Esophagus muscularis mucosa (tissue), 4 donors: ENCODE results near the gene NFRKB. TPM values are rescaled to one million over a fixed set of nuclear protein-coding genes. Genes with fewer than 3 reads are reported as not detected.

Experiments used
- DNase-seq: peaks from one replicate; pipeline ENCODE4 v3.0.0-alpha.2; 2017; ENCODE audit errors: extremely low spot score
- H3K27ac ChIP-seq, 4 donors: fragments of 200-600 bp; sonication (generic); replicated peaks in 1 of 4; 1 replicate in 3 of 4; 2 replicates in 1 of 4; pipeline ENCODE4 v1.5.1; 2016 to 2019; ENCODE audit warnings: mild to moderate bottlenecking in 1 of 4
- H3K27me3 ChIP-seq, 4 donors: fragments of 200-600 bp; sonication (generic); one replicate each; pipeline versions ENCODE4 v1.5.1 to v1.6.0; 2016 to 2019
- H3K36me3 ChIP-seq, 4 donors: fragments of 200-600 bp; sonication (generic); one replicate each; pipeline ENCODE4 v1.5.1; 2016 to 2019
- H3K4me1 ChIP-seq, 4 donors: fragments of 200-600 bp; sonication (generic); one replicate each; pipeline ENCODE4 v1.5.1; 2016 to 2019
- H3K4me3 ChIP-seq, 4 donors: fragments of 200-600 bp; sonication (generic); 1 replicate in 2 of 4; 2 replicates in 2 of 4; pipeline ENCODE4 v1.5.1; 2016 to 2019; ENCODE audit warnings: mild to moderate bottlenecking in 4 of 4, moderate library complexity in 1 of 4
- H3K9me3 ChIP-seq, 4 donors: fragments of 200-600 bp; sonication (generic); 1 replicate in 3 of 4; 2 replicates in 1 of 4; pipeline ENCODE4 v1.5.1; 2016 to 2019
- CTCF ChIP-seq, 3 experiments: fragments of 200-600 bp in 2 of 3; fragments of 450-650 bp in 1 of 3; sonication (generic) in 2 of 3; IDR thresholded peaks; one replicate each; pipeline ENCODE4 v1.5.1; 2017 to 2019; ENCODE audit warnings: antibody characterized with exemption in 3 of 3, mild to moderate bottlenecking in 2 of 3, moderate library complexity in 1 of 3
- EP300 ChIP-seq: sonication (generic); formaldehyde crosslinking; IDR thresholded peaks from one replicate; pipeline ENCODE4 v1.6.1; 2017; ENCODE audit warnings: antibody characterized with exemption
- POLR2A ChIP-seq: fragments of 450-650 bp; IDR thresholded peaks from one replicate; pipeline ENCODE4 v1.6.1; 2017; ENCODE audit warnings: antibody characterized with exemption, moderate library complexity, mild to moderate bottlenecking, low read depth
- POLR2AphosphoS5 ChIP-seq, 2 donors: sonication (generic); formaldehyde crosslinking; IDR thresholded peaks; one replicate each; pipeline ENCODE4 v1.6.1; 2017; ENCODE audit warnings: antibody characterized with exemption in 2 of 2
- WGBS: methylation state at CpG from one replicate; pipeline ENCODE4 v1.1.5; 2018; 5-methylcytosine and 5-hydroxymethylcytosine counted together
- intact Hi-C: fragments of 100-400 bp; cut with DNase I; formaldehyde crosslinking; loops from one replicate; pipeline ENCODE4 v1.15.1; 2023
- total RNA-seq, 4 donors: library from RNA; depleted of rRNA; stranded (reverse); fragments of >200 nt; gene quantifications; one replicate each; pipeline versions ENCODE4 v1.1.0 to v1.2.1, GENCODE V29; 2016

NFRKB gene
- total RNA-seq: 10 to 100 TPM; 15.0 to 33.5 (median 27.5) TPM

GRCh38 chr11:129895126-129896041 is at the start of gene NFRKB:
TSS of gene NFRKB (minus strand) at chr11:129895578. CDS start at chr11:129892849, 2,729 bp downstream.
- intact Hi-C loops: loop anchor here (10.0 kb wide), 1 partner anchor 1019 kb away; the partner anchor contains the start of gene SNX19
- peak within 1 kb of the TSS; percentile 83 to 87 (median 84) for H3K27ac ChIP-seq
- DNase-seq: peak; percentile 93
- H3K4me3 ChIP-seq: peak within 1 kb of the TSS; percentile 78 to 93 (median 90)
- no peaks in the 10 kb centered on the region for H3K9me3 ChIP-seq
- H3K4me1 ChIP-seq: peaks cover 14 to 28% (median 19%) of the 10 kb centered on the region in 4 donors
- peaks cover 0 to 30% (median 16%) of the 10 kb centered on the region in 4 donors for H3K36me3 ChIP-seq
- 2% methylated on average over 13 of the region's 77 CpGs for WGBS
- no peaks in the 10 kb centered on the region for H3K27me3 ChIP-seq
- no peak for TF ChIP-seq POLR2A
- peak; percentile 55 to 90 for TF ChIP-seq POLR2AphosphoS5 (IDR thresholded peaks at IDR 0.05)
- no peak for TF ChIP-seq CTCF (IDR thresholded peaks at IDR 0.05)
- TF ChIP-seq EP300: no peak

- intact Hi-C loops: no loop called here
- peaks cover 10 to 57% (median 41%) of the 10 kb centered on the region in 4 donors for H3K36me3 ChIP-seq
- WGBS: 94% methylated on average over 16 of the region's 18 CpGs
These were observed 49.3 kb upstream of the NFRKB start for GRCh38 chr11:129944696-129945095.

GRCh38 chr11:129943036-129943435 is 47.7 kb upstream of the NFRKB start:
- Histone ChIP-seq H3K4me3 (no peak overlapping the region), H3K27me3 (no peaks in the 10 kb centered on the region), H3K9me3 (no peaks in the 10 kb centered on the region), H3K4me1 (no peaks in the 10 kb centered on the region), H3K27ac (no peak overlapping the region), H3K36me3 (peaks cover 10 to 57% (median 41%) of the 10 kb centered on the region in 4 donors)
- DNase-seq: no peak
- TF ChIP-seq EP300 (no peak), CTCF (IDR thresholded peaks at IDR 0.05) (no peak), POLR2AphosphoS5 (IDR thresholded peaks at IDR 0.05) (no peak), POLR2A (no peak)
- intact Hi-C loops: no loop called here

More at GRCh38 chr11:129944696-129945095, 49.3 kb upstream of the NFRKB start:
- Histone ChIP-seq H3K9me3 (no peaks in the 10 kb centered on the region), H3K4me3 (no peak overlapping the region), H3K4me1 (no peaks in the 10 kb centered on the region), H3K27ac (no peak overlapping the region), H3K27me3 (no peaks in the 10 kb centered on the region)
- no peak for DNase-seq
- no peak for TF ChIP-seq POLR2AphosphoS5 (IDR thresholded peaks at IDR 0.05)
- TF ChIP-seq CTCF (IDR thresholded peaks at IDR 0.05): no peak
- no peak for TF ChIP-seq EP300

- H3K9me3 ChIP-seq: no peaks in the 10 kb centered on the region
- intact Hi-C loops: no loop called here
- WGBS: 93% methylated on average over 4 of the region's 4 CpGs
These were observed 44.1 kb upstream of the NFRKB start for GRCh38 chr11:129939510-129939909.

More at GRCh38 chr11:129939510-129939909, 44.1 kb upstream of the NFRKB start:
- Histone ChIP-seq H3K36me3 (peaks cover 5 to 39% (median 23%) of the 10 kb centered on the region in 4 donors), H3K4me1 (no peaks in the 10 kb centered on the region), H3K4me3 (no peak overlapping the region), H3K27me3 (no peaks in the 10 kb centered on the region), H3K27ac (no peak overlapping the region)
- no peak for DNase-seq
- no peak for TF ChIP-seq EP300
- no peak for TF ChIP-seq CTCF (IDR thresholded peaks at IDR 0.05)
- TF ChIP-seq POLR2AphosphoS5 (IDR thresholded peaks at IDR 0.05): no peak
- no peak for TF ChIP-seq POLR2A
